Neural cell (in vitro differentiated cells): Measurements from ENCODE around the gene NKAIN2. TPM values are rescaled to one million over a fixed set of nuclear protein-coding genes. Genes with fewer than 3 reads are reported as not detected.

Experiments used
- H2AFZ ChIP-seq: fragments of 200-600, 300-800 bp; sonication (generic), shearing (Covaris generic); 2 replicates; pipeline ENCODE4 v1.6.0; 2014; ENCODE audit warnings: low read depth, mild to moderate bottlenecking, antibody characterized with exemption, low read length, moderate library complexity
- H3F3A ChIP-seq: fragments of 200-600 bp; shearing (Covaris generic); 2 replicates; pipeline ENCODE4 v1.6.1; 2016; ENCODE audit warnings: mild to moderate bottlenecking, moderate library complexity, mixed read lengths, antibody characterized with exemption, low read length; ENCODE audit not compliant: insufficient read depth, poor library complexity, severe bottlenecking
- H3K27ac ChIP-seq: fragments of 200-600, 300-800 bp; sonication (generic), shearing (Covaris generic); 2 replicates; pipeline ENCODE4 v1.5.1; 2014; ENCODE audit warnings: mild to moderate bottlenecking, low read length, moderate library complexity
- H3K27me3 ChIP-seq: fragments of 300-800, 200-600 bp; sonication (generic), shearing (Covaris generic); 2 replicates; pipeline ENCODE4 v1.6.0; 2014; ENCODE audit warnings: mild to moderate bottlenecking, low read depth, low read length, moderate library complexity; ENCODE audit not compliant: insufficient read depth
- H3K36me3 ChIP-seq: fragments of 300-800, 200-600 bp; sonication (generic), shearing (Covaris generic); 2 replicates; pipeline ENCODE4 v1.5.1; 2014; ENCODE audit warnings: mild to moderate bottlenecking, antibody characterized with exemption, low read length, moderate library complexity; ENCODE audit not compliant: insufficient read depth
- H3K4me2 ChIP-seq: fragments of 300-800, 200-600 bp; sonication (generic), shearing (Covaris generic); 2 replicates; pipeline ENCODE4 v1.6.0; 2014; ENCODE audit warnings: mild to moderate bottlenecking, low read length
- H3K4me3 ChIP-seq: fragments of 300-800, 200-600 bp; sonication (generic), shearing (Covaris generic); 2 replicates; pipeline ENCODE4 v1.5.1; 2014; ENCODE audit warnings: mild to moderate bottlenecking, low read length, moderate library complexity
- H3K79me2 ChIP-seq: fragments of 200-600 bp; shearing (Covaris generic); replicated peaks from 2 replicates; pipeline ENCODE4 v1.6.0; 2014; ENCODE audit warnings: mild to moderate bottlenecking, low read length, moderate library complexity; ENCODE audit not compliant: insufficient read depth
- H3K9ac ChIP-seq: fragments of 300-800, 200-600 bp; sonication (generic), shearing (Covaris generic); 2 replicates; pipeline ENCODE4 v1.6.1; 2016; ENCODE audit warnings: mild to moderate bottlenecking, low read length, mixed read lengths
- H3K9me2 ChIP-seq: fragments of 200-600 bp; shearing (Covaris generic); 2 replicates; pipeline ENCODE4 v1.6.1; 2016; ENCODE audit warnings: mild to moderate bottlenecking, low read length, mixed read lengths; ENCODE audit not compliant: insufficient read depth
- H3K9me3 ChIP-seq: fragments of 200-600, 300-800 bp; sonication (generic), shearing (Covaris generic); 2 replicates; pipeline ENCODE4 v1.6.1; 2016; ENCODE audit warnings: mild to moderate bottlenecking, mixed run types, low read length, moderate library complexity, mixed read lengths
- H4K20me1 ChIP-seq: fragments of 200-600 bp; shearing (Covaris generic); 2 replicates; pipeline ENCODE4 v1.6.1; 2016; ENCODE audit warnings: mild to moderate bottlenecking, mixed run types; ENCODE audit not compliant: insufficient read depth
- CTCF ChIP-seq: fragments of 450-650 bp; IDR thresholded peaks from 2 replicates; pipeline ENCODE4 v1.5.1; 2014; ENCODE audit warnings: antibody characterized with exemption, mild to moderate bottlenecking, moderate library complexity; ENCODE audit not compliant: poor library complexity, severe bottlenecking
- EP300 ChIP-seq: fragments of 450-650 bp; conservative IDR thresholded peaks from 2 replicates; pipeline ENCODE4 v1.6.1; 2014; ENCODE audit warnings: antibody characterized with exemption, mild to moderate bottlenecking, moderate library complexity; ENCODE audit not compliant: poor library complexity, severe bottlenecking
- EZH2 ChIP-seq: fragments of 200-600, 300-800 bp; shearing (Covaris generic), sonication (generic); IDR thresholded peaks from 2 replicates; pipeline ENCODE4 v1.6.1; 2014; ENCODE audit warnings: antibody characterized with exemption, low read length, borderline replicate concordance, mild to moderate bottlenecking; ENCODE audit not compliant: insufficient read depth, poor library complexity, severe bottlenecking
- MXI1 ChIP-seq: fragments of 450-650 bp; conservative IDR thresholded peaks from 2 replicates; pipeline ENCODE4 v1.6.1; 2014; ENCODE audit warnings: antibody characterized with exemption, mild to moderate bottlenecking; ENCODE audit not compliant: poor library complexity, severe bottlenecking
- POLR2AphosphoS5 ChIP-seq: IDR thresholded peaks from 2 replicates; pipeline ENCODE4 v1.6.1; 2012
- RAD21 ChIP-seq: fragments of 450-650 bp; conservative IDR thresholded peaks from 2 replicates; pipeline ENCODE4 v1.6.1; 2014; ENCODE audit warnings: antibody characterized with exemption, mild to moderate bottlenecking, moderate library complexity
- REST ChIP-seq: IDR thresholded peaks from 2 replicates; pipeline ENCODE4 v1.6.1; 2012; ENCODE audit warnings: borderline replicate concordance
- SMC3 ChIP-seq: fragments of 450-650 bp; conservative IDR thresholded peaks from 2 replicates; pipeline ENCODE4 v1.6.1; 2014; ENCODE audit warnings: antibody characterized with exemption, mild to moderate bottlenecking, moderate library complexity; ENCODE audit not compliant: poor library complexity
- TAF1 ChIP-seq: IDR thresholded peaks from 2 replicates; pipeline ENCODE4 v1.6.1; 2012; ENCODE audit warnings: low read depth
- polyA plus RNA-seq: library from polyadenylated mRNA; depleted of rRNA; stranded (reverse); fragments of >200 nt; gene quantifications from 2 replicates; pipeline ENCODE4 v1.2.3, GENCODE V29; 2014

NKAIN2 gene
- polyA plus RNA-seq, 1 donor from 2014 or later, result 23.2 TPM

GRCh38 chr6:124822204-124822613, 1018.5 kb downstream of the NKAIN2 start:
- Histone ChIP-seq H3K4me3 (no peak overlapping the region), H2AFZ (no peak overlapping the region), H3F3A (no peaks in the 10 kb centered on the region), H3K27ac (no peak overlapping the region), H3K9me2 (no peaks in the 10 kb centered on the region), H3K9ac (no peak overlapping the region), H3K4me2 (no peak overlapping the region), H3K36me3 (no peaks in the 10 kb centered on the region), H3K79me2 (no peaks in the 10 kb centered on the region), H3K27me3 (no peaks in the 10 kb centered on the region), H3K9me3 (no peaks in the 10 kb centered on the region), H4K20me1 (no peaks in the 10 kb centered on the region)
- no peak for TF ChIP-seq EP300
- no peak for TF ChIP-seq RAD21
- no peak for TF ChIP-seq CTCF
- TF ChIP-seq TAF1, result no peak
- TF ChIP-seq MXI1, result no peak
- no peak for TF ChIP-seq POLR2AphosphoS5
- TF ChIP-seq SMC3, result no peak
- no peak for TF ChIP-seq EZH2
- TF ChIP-seq REST, result no peak

- Histone ChIP-seq H3K9ac (no peak overlapping the region), H3K79me2 (no peaks in the 10 kb centered on the region), H2AFZ (no peak overlapping the region), H3K27me3 (no peaks in the 10 kb centered on the region), H3K36me3 (no peaks in the 10 kb centered on the region), H3K4me2 (no peak overlapping the region), H3K4me3 (no peak overlapping the region), H4K20me1 (no peaks in the 10 kb centered on the region), H3K9me2 (no peaks in the 10 kb centered on the region), H3F3A (no peaks in the 10 kb centered on the region), H3K9me3 (no peaks in the 10 kb centered on the region), H3K27ac (no peak overlapping the region)
- TF ChIP-seq CTCF (no peak), MXI1 (no peak)
These were observed 1019.1 kb downstream of the NKAIN2 start for GRCh38 chr6:124822721-124823120.
